Measurements from ENCODE around the gene NLRP7. TPM values are rescaled to one million over a fixed set of nuclear protein-coding genes. Genes with fewer than 3 reads are reported as not detected.
"Not testable (repeated sequence)": the region's sequence is repeated elsewhere in the genome, so short reads cannot be mapped to it uniquely, and the experiment has no call there.

The NLRP7 gene
- total RNA-seq: not detected in 2 replicates

- DNase-seq (ENCODE audit: low read depth): no peak
Measured at GRCh38 chr19:54947381-54947780, at the start of gene NLRP7. Gene NLRP7, minus strand, starts transcription at chr19:54947530.

GRCh38 chr19:54995561-54995960 is 48.2 kb upstream of the NLRP7 start:
- DNase-seq (ENCODE audit: low read depth): no peak

- not testable (repeated sequence) for DNase-seq (ENCODE audit: low read depth)
Measured at GRCh38 chr19:54989531-54989930, 42.2 kb upstream of the NLRP7 start.

GRCh38 chr19:54982562-54982961 is 35.2 kb upstream of the NLRP7 start:
- not testable (repeated sequence) for DNase-seq (ENCODE audit: low read depth)

GRCh38 chr19:54973229-54974090 is 26.1 kb upstream of the NLRP7 start:
- not testable (repeated sequence) for DNase-seq (ENCODE audit: low read depth)

GRCh38 chr19:54971446-54971845 is 24.1 kb upstream of the NLRP7 start:
- not testable (repeated sequence) for DNase-seq (ENCODE audit: low read depth)

GRCh38 chr19:54969647-54970046 is 22.3 kb upstream of the NLRP7 start:
- no peak for DNase-seq (ENCODE audit: low read depth)

- DNase-seq (ENCODE audit: low read depth): no peak
Measured at GRCh38 chr19:54967611-54968010, 20.3 kb upstream of the NLRP7 start.

GRCh38 chr19:54965055-54965454 is 17.7 kb upstream of the NLRP7 start:
- DNase-seq (ENCODE audit: low read depth): not testable (repeated sequence)

- no peak for DNase-seq (ENCODE audit: low read depth)
Measured at GRCh38 chr19:54959840-54960239, 12.5 kb upstream of the NLRP7 start.

GRCh38 chr19:54955376-54955775 is 8.0 kb upstream of the NLRP7 start:
- no peak for DNase-seq (ENCODE audit: low read depth)

GRCh38 chr19:54953345-54953713 is 6.0 kb upstream of the NLRP7 start:
- not testable (repeated sequence) for DNase-seq (ENCODE audit: low read depth)

GRCh38 chr19:54952591-54953344 is 5.4 kb upstream of the NLRP7 start:
- DNase-seq (ENCODE audit: low read depth): no peak

- DNase-seq (ENCODE audit: low read depth): not testable (repeated sequence)
Measured at GRCh38 chr19:54950580-54950979, 3.2 kb upstream of the NLRP7 start.

- DNase-seq (ENCODE audit: low read depth): no peak
Measured at GRCh38 chr19:54949412-54949811, 2.1 kb upstream of the NLRP7 start.

GRCh38 chr19:54943772-54944361 is 3.5 kb downstream of the NLRP7 start:
- DNase-seq (ENCODE audit: low read depth): not testable (repeated sequence)

- DNase-seq (ENCODE audit: low read depth): not testable (repeated sequence)
Measured at GRCh38 chr19:54939538-54939937, 7.8 kb downstream of the NLRP7 start.

- no peak for DNase-seq (ENCODE audit: low read depth)
Measured at GRCh38 chr19:54938906-54939305, 8.4 kb downstream of the NLRP7 start.

- DNase-seq (ENCODE audit: low read depth): no peak
Measured at GRCh38 chr19:54937926-54938325, 9.4 kb downstream of the NLRP7 start.

- peak; percentile 1 for DNase-seq (ENCODE audit: low read depth)
Measured at GRCh38 chr19:54928299-54928698, 19.0 kb downstream of the NLRP7 start.

- no peak for DNase-seq (ENCODE audit: low read depth)
Measured at GRCh38 chr19:54923276-54923675, 24.1 kb downstream of the NLRP7 start.

- no peak for DNase-seq (ENCODE audit: low read depth)
Measured at GRCh38 chr19:54921082-54921481, 26.2 kb downstream of the NLRP7 start.

Data from renal cortical epithelial cell (primary cell).